Measurements from ENCODE around the gene UBE2V1. TPM values are rescaled to one million over a fixed set of nuclear protein-coding genes. Genes with fewer than 3 reads are reported as not detected.

Gene UBE2V1
- total RNA-seq, 4 donors from 2014 or later = 80.5 to 162 (median 99.0) TPM

DNA sequence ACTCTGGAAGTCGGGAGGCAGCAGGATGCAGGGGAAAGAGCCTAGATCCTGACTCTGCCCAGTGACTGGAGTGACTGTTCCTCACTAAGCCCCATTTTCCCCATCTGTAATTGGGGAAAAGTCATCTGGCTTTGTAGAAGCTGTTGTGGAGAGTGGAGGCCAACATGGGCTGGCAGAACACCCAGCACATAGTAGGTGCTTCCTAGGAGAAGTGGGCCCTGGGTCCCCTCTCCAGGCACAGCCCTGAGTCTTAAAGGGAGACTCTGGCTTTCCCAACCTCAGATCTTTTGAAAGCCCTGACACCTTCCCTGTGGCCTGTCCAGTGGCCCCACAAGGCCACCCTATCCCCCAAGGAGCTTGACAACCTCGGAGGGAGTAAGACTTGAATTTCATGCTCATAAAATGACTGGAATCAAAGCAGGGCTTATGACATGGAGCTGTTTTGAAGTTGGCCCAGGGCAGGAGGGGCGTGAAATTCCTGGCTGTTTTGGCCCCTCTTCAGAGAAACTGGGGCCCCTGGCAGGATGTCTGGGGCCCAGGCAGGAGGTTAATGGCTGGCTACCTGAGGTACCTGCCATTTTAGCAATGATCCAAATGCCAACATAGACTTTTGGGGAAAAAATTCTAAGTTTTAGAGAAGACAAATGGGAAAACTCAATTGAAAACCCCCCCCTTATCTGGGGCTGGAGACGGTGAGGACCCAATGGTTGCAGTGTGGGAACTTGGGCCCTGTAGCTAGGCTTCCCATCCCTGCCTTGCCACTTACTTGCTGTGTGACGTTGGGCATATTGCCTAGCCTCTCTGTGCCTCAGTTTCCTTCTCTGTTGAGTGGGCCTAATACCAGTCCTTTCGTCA lies 51.6 kb downstream of the UBE2V1 start:
- Histone ChIP-seq H3K36me3 (no peaks in the 10 kb centered on the region), H3K9me3 (no peaks in the 10 kb centered on the region), H3K4me3 (no peak overlapping the region), H3K27me3 (no peaks in the 10 kb centered on the region), H3K4me1 (no peaks in the 10 kb centered on the region), H3K27ac (no peak overlapping the region)
- DNase-seq (ENCODE audit: low spot score in 2 of 2) = no peak
- TF ChIP-seq, protein P1, sequence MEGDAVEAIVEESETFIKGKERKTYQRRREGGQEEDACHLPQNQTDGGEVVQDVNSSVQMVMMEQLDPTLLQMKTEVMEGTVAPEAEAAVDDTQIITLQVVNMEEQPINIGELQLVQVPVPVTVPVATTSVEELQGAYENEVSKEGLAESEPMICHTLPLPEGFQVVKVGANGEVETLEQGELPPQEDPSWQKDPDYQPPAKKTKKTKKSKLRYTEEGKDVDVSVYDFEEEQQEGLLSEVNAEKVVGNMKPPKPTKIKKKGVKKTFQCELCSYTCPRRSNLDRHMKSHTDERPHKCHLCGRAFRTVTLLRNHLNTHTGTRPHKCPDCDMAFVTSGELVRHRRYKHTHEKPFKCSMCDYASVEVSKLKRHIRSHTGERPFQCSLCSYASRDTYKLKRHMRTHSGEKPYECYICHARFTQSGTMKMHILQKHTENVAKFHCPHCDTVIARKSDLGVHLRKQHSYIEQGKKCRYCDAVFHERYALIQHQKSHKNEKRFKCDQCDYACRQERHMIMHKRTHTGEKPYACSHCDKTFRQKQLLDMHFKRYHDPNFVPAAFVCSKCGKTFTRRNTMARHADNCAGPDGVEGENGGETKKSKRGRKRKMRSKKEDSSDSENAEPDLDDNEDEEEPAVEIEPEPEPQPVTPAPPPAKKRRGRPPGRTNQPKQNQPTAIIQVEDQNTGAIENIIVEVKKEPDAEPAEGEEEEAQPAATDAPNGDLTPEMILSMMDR (IDR thresholded peaks at IDR 0.05) = no peak
- TF ChIP-seq POLR2A (IDR thresholded peaks at IDR 0.05) (no peak), EP300 (IDR thresholded peaks at IDR 0.05) (no peak), POLR2AphosphoS5 (IDR thresholded peaks at IDR 0.05) (no peak)
- WGBS = 89% methylated on average over 6 of the region's 6 CpGs

DNA sequence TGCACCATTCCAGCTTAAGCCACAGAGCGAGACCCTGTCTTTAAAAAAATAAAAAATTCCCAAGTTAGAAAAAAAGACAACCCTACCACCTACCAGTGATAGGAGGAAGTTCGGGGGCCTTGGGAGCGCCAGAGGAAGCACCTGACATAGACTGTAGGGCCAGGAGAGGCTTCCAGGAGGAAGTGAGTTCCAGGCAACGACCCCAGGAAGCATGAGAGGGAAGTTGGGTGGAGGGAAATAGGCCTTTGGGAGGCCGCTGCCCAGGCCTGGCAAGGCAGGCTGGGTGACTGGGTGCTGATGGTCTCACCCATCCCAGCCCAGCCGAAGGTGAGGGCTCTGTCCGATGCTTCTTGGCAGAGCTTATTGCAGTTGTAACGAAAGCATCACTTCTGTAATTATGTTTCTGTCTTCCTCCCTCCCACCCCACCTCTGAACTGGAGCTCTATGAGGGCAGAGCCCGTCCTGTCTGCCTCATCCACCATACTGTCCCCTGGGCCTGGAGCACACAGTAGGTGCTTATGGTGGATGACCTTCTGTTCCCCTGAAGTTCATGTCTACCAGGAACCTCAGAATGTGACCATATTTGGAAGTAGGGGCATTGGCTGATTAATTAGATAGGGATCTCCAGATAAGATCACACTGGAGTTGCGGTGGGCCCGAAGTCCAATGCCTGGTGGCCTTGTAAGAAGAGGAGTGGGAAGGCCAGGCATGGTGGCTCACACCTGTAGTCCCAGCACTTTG lies 54.1 kb downstream of the UBE2V1 start:
- Histone ChIP-seq H3K36me3 (no peaks in the 10 kb centered on the region), H3K27me3 (no peaks in the 10 kb centered on the region), H3K4me1 (peaks cover 16% of the 10 kb centered on the region), H3K4me3 (no peak overlapping the region), H3K27ac (no peak overlapping the region), H3K9me3 (no peaks in the 10 kb centered on the region)
- no peak for DNase-seq (ENCODE audit: low spot score in 2 of 2)
- TF ChIP-seq EP300 (IDR thresholded peaks at IDR 0.05) = no peak
- TF ChIP-seq POLR2A (IDR thresholded peaks at IDR 0.05) = no peak
- TF ChIP-seq POLR2AphosphoS5 (IDR thresholded peaks at IDR 0.05) = no peak
- TF ChIP-seq, protein P1 (IDR thresholded peaks at IDR 0.05) = no peak
- WGBS = 80% methylated on average over 11 of the region's 11 CpGs

DNA sequence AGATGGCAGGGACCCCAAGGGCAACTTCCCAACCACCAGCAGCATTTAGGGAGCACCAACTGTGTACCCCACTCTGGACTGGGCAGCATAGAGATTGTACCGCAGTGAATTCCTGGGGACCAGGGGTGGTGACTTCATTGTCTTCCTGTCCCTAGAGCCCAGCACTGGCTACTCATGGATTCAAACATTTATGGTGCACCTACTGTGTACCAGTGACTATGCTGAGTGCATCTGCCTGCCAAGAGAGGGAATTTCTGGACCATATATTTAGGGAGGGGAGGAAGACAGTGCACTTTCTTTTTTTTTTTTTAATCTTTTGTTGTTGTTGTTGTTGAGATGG lies 55.3 kb downstream of the UBE2V1 start:
- no peaks in the 10 kb centered on the region for H3K27me3 ChIP-seq
- no peaks in the 10 kb centered on the region for H3K36me3 ChIP-seq
- peaks cover 28% of the 10 kb centered on the region for H3K4me1 ChIP-seq
- no peak overlapping the region for H3K4me3 ChIP-seq
- 86% methylated on average over 1 of the region's 1 CpG for WGBS
- H3K27ac ChIP-seq = no peak overlapping the region
- DNase-seq (ENCODE audit: low spot score in 2 of 2) = no peak
- TF ChIP-seq EP300 (IDR thresholded peaks at IDR 0.05) (no peak), POLR2A (IDR thresholded peaks at IDR 0.05) (no peak), POLR2AphosphoS5 (IDR thresholded peaks at IDR 0.05) (no peak)
- TF ChIP-seq, protein P1 (IDR thresholded peaks at IDR 0.05) = no peak
- no peaks in the 10 kb centered on the region for H3K9me3 ChIP-seq

DNA sequence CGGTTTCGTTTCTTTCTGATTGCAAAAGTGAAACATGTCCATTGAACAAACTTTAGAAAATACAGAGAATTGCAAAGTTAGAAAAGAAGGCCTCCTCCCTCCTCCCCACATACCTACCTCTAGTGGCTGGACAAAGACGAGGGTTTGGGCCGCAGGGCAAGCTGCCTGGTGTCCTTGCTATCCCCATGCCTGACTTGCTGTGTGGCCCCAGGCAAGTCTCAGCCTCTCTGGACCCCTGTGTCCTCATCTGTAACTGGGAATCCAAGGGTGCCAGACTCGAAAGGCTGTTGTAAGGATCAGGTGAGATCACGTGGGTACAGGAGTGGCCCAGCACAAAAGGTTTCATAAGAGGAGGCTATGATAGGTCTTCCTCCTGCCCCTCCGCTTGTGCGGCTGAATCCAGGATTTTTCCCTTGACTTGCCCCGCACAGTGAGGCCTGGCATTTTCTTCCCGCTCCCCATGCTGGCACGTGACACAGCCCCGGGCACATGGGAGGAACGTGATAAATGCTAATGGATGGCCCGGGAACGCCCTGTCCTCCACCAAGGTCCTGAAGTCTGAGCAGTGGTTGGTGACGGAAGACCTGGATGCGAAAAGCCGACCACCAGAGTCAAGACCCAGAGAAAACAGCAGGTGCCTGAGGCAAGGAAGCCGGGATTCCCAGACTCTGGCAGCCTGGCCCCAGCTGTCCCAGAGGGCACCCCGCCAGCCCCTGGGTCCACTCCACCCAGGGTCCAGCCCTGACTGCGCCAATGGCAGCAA lies 55.8 kb downstream of the UBE2V1 start:
- no peak for TF ChIP-seq POLR2A (IDR thresholded peaks at IDR 0.05)
- no peaks in the 10 kb centered on the region for H3K36me3 ChIP-seq
- peaks cover 30% of the 10 kb centered on the region for H3K4me1 ChIP-seq
- no peak overlapping the region for H3K4me3 ChIP-seq
- no peak overlapping the region for H3K27ac ChIP-seq
- 67% methylated on average over 16 of the region's 21 CpGs for WGBS
- no peaks in the 10 kb centered on the region for H3K9me3 ChIP-seq
- H3K27me3 ChIP-seq = no peaks in the 10 kb centered on the region
- no peak for DNase-seq (ENCODE audit: low spot score in 2 of 2)

DNA sequence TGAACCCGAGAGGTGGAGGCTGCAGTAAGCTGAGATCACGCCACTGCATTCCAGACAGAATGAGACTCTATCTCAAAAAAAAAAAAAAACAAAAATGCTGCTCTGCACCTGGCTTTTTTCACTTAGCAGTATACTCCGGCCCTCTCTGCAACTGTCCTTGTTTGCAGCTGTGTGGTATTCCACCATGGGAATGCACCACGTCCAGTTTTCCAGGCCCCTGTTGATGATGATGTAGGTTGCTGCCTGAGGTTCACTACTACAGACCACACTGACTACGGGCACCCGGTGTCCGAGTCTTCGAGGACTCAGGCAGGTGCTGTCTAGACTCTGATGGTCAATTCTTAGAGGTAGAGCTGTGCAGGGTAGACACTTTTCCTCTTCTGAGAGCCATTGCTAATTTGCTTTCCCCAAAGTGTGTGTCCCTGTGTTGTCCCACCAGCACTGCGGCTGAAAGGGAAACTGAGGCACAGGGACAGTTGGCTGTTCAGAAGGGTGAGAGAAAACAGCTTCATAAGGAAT lies 56.5 kb downstream of the UBE2V1 start:
- no peak for DNase-seq (ENCODE audit: low spot score in 2 of 2)
- WGBS = over 99% methylated on average over 9 of the region's 9 CpGs
- no peak overlapping the region for H3K4me3 ChIP-seq
- TF ChIP-seq EP300 (IDR thresholded peaks at IDR 0.05) (no peak), POLR2A (IDR thresholded peaks at IDR 0.05) (no peak), POLR2AphosphoS5 (IDR thresholded peaks at IDR 0.05) (no peak)
- TF ChIP-seq, protein P1 (IDR thresholded peaks at IDR 0.05) = no peak
- H3K27ac ChIP-seq = no peak overlapping the region
- no peaks in the 10 kb centered on the region for H3K9me3 ChIP-seq
- H3K36me3 ChIP-seq = no peaks in the 10 kb centered on the region
- H3K27me3 ChIP-seq = no peaks in the 10 kb centered on the region
- peaks cover 30% of the 10 kb centered on the region for H3K4me1 ChIP-seq

Data from suprapubic skin (tissue), 4 donors.